ENCODE results near the gene LALBA.
"Not testable (repeated sequence)": the region's sequence is repeated elsewhere in the genome, so short reads cannot be mapped to it uniquely, and the experiment has no call there.

LALBA gene

GRCh38 chr12:48527891-48528670 is 41.8 kb downstream of the LALBA start:
- DNase-seq, result no peak

DNA sequence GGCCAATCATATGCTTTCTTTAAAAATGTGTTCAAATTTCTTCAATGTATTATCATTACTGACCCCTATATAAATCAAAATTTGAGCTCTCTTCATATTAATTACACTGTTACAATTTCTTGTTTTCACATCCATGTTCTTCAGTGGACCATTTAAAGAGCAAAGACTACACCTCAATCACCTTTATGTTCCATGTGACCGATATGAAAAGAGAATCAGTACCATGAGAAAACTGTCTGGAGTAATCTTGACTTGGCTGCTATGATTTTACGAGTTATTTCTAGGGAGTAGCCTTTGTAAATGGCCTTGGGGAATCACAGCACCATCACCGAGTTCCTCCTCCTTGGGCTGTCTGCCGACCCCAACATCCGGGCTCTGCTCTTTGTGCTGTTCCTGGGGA is 44.5 kb downstream of the LALBA start, which contains the start of gene OR8S1:
OR8S1 (plus strand) TSS at position 301 of the 400 bp plus-strand sequence; CDS start at position 301, 0 bp downstream.
- DNase-seq, result no peak

DNA sequence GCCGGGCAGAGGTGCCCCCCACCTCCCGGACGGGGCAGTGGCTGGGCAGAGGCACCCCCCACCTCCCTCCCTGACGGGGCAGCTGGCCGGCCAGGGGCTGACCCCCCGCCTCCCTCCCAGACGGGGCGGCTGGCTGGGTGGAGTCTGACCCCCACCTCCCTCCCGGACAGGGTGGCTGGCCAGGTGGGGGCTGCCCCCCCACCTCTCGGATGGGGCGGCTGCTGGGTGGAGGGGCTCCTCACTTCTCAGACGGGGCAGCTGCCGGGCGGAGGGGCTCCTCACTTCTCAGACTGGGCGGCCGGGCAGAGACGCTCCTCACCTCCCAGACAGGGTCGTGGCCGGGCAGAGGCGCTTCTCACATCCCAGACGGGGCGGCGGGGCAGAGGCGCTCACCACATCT is 49.5 kb downstream of the LALBA start:
- not testable (repeated sequence) for DNase-seq
